GM12878 (cell line): ENCODE measurements around the gene CRTC1. TPM values are rescaled to one million over a fixed set of nuclear protein-coding genes. Genes with fewer than 3 reads are reported as not detected.

Experiments
- BRCA1 ChIP-seq: IDR thresholded peaks from 2 replicates; pipeline ENCODE4 v1.6.1; 2011; ENCODE audit warnings: low read depth, low read length, improper control_type of control experiment
- FOXK2 ChIP-seq: fragments of 450-650 bp; IDR thresholded peaks from 2 replicates; pipeline ENCODE4 v1.6.1; 2017; ENCODE audit warnings: mild to moderate bottlenecking, moderate library complexity
- SREBF1 ChIP-seq: IDR thresholded peaks from 2 replicates; pipeline ENCODE4 v1.6.1; 2012; ENCODE audit warnings: mild to moderate bottlenecking, low read length
- ZNF274 ChIP-seq: IDR thresholded peaks from one replicate; pipeline ENCODE4 v1.8.0; 2011; ENCODE audit not compliant: insufficient read length, insufficient read depth
- polyA plus RNA-seq, 11 experiments: library from polyadenylated mRNA; depleted of rRNA in 4 of 11; unstranded in 6 of 11; stranded (reverse) in 5 of 11; fragments of >200 nt; fragmentation: Nextera tagmentation in 4 of 11; fragmentation: Illumina TruSeq in 1 of 11; extraction: Ambion mirVana in 4 of 11; extraction: Trizol in 1 of 11; gene quantifications; 1 replicate in 1 of 11; 2 replicates in 10 of 11; pipeline versions ENCODE4 v1.2.1 to v1.2.3, GENCODE V29; 2011 to 2016; ENCODE audit warnings: inconsistent platforms in 2 of 11, missing spikeins in 2 of 11, low read depth in 1 of 11
- total RNA-seq, 4 experiments: library from RNA; depleted of rRNA in 3 of 4; stranded (reverse); fragments of >200 nt in 3 of 4; fragmentation: Illumina TruSeq in 1 of 4; extraction: Trizol in 1 of 4; gene quantifications; 2 replicates each; pipeline versions ENCODE4 v1.2.1 to v1.2.3, GENCODE V29; 2013 to 2021
- TF ChIP-seq, protein P1 (sequence below): IDR thresholded peaks from 2 replicates; pipeline ENCODE4 v1.6.1; 2011; ENCODE audit warnings: mild to moderate bottlenecking, low read depth, low read length, moderate library complexity; ENCODE audit not compliant: insufficient replicate concordance
- TF ChIP-seq, protein P2 (sequence below): IDR thresholded peaks from 2 replicates; pipeline ENCODE4 v1.6.1; 2012; ENCODE audit warnings: mild to moderate bottlenecking, low read depth, low read length
- TF ChIP-seq, protein P3 (sequence below): IDR thresholded peaks from 2 replicates; pipeline ENCODE4 v1.6.1; 2011; ENCODE audit warnings: borderline replicate concordance, low read depth, mild to moderate bottlenecking, moderate library complexity, mixed read lengths, low read length; ENCODE audit not compliant: insufficient read depth; ENCODE audit errors: extremely low read length
- TF ChIP-seq, protein P4 (sequence below): IDR thresholded peaks from 2 replicates; pipeline ENCODE4 v1.6.1; 2011; ENCODE audit warnings: borderline replicate concordance, low read depth, mild to moderate bottlenecking, moderate library complexity, low read length; ENCODE audit not compliant: insufficient read depth, poor library complexity, severe bottlenecking
- TF ChIP-seq, protein P5 (sequence below), 3 experiments: IDR thresholded peaks in 2 of 3; conservative IDR thresholded peaks in 1 of 3; 2 replicates each; pipeline ENCODE4 v1.5.1; 2011; ENCODE audit warnings: low read depth in 3 of 3, low read length in 3 of 3, mild to moderate bottlenecking in 3 of 3, control low read depth in 2 of 3, moderate library complexity in 2 of 3, inconsistent platforms in 1 of 3, mixed read lengths in 1 of 3; ENCODE audit not compliant: control insufficient read depth in 2 of 3, insufficient read depth in 1 of 3; ENCODE audit errors: extremely low read depth in 1 of 3

CRTC1 gene
- total and polyA plus RNA-seq, 10 of the 15 experiments (the other 5 are each of a cell fraction or from before 2014, with no cell fraction given), result 0.02 to 4.6 (median 1.1) TPM; not detected in 1

DNA sequence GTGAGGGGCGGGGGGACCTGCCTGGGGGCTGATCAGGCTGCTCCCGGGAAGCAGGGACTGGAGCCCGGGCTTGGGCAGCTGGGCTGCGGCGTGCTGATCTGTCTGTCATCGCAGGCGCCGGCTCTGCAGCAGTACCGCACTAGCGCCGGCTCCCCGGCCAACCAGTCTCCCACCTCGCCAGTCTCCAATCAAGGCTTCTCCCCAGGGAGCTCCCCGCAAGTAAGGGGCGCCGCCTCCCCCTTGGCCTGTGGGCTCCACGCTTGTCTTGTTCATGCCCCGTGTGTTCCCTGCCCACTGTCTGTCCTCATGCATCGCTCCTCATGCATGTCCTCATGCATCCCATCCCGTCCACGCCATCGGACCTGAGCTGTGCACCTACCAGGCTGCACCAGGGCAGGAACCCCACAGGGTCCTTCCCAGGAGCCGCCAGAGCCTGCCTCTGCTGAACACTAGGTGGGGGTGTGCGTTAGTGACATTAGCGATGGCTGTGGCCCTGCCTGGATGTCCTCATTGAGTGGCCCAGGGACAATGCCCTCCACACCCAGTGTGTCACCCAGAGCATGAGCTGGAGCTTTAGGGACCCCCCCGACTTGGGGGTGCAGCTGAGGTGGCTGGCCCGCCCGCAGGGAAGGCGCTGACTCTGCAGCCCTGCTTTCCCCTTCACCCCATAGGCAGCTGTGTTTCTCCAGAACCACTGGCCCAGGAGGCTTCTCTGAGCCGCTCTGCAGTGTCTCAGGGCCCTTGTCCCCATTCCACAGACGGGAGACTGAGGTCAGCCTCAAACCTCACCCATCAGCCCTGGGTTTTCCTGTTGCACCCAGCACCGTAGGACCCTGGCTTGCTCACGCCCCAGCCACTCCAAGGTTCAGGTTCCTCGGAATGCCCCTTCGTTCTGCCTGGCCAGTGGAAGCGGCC is 88.1 kb downstream of the CRTC1 start (continued):
- TF ChIP-seq, protein P1, sequence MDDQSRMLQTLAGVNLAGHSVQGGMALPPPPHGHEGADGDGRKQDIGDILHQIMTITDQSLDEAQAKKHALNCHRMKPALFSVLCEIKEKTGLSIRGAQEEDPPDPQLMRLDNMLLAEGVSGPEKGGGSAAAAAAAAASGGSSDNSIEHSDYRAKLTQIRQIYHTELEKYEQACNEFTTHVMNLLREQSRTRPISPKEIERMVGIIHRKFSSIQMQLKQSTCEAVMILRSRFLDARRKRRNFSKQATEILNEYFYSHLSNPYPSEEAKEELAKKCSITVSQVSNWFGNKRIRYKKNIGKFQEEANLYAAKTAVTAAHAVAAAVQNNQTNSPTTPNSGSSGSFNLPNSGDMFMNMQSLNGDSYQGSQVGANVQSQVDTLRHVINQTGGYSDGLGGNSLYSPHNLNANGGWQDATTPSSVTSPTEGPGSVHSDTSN, result no peak
- TF ChIP-seq, protein P2, sequence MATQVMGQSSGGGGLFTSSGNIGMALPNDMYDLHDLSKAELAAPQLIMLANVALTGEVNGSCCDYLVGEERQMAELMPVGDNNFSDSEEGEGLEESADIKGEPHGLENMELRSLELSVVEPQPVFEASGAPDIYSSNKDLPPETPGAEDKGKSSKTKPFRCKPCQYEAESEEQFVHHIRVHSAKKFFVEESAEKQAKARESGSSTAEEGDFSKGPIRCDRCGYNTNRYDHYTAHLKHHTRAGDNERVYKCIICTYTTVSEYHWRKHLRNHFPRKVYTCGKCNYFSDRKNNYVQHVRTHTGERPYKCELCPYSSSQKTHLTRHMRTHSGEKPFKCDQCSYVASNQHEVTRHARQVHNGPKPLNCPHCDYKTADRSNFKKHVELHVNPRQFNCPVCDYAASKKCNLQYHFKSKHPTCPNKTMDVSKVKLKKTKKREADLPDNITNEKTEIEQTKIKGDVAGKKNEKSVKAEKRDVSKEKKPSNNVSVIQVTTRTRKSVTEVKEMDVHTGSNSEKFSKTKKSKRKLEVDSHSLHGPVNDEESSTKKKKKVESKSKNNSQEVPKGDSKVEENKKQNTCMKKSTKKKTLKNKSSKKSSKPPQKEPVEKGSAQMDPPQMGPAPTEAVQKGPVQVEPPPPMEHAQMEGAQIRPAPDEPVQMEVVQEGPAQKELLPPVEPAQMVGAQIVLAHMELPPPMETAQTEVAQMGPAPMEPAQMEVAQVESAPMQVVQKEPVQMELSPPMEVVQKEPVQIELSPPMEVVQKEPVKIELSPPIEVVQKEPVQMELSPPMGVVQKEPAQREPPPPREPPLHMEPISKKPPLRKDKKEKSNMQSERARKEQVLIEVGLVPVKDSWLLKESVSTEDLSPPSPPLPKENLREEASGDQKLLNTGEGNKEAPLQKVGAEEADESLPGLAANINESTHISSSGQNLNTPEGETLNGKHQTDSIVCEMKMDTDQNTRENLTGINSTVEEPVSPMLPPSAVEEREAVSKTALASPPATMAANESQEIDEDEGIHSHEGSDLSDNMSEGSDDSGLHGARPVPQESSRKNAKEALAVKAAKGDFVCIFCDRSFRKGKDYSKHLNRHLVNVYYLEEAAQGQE, result no peak
- TF ChIP-seq FOXK2, result no peak
- TF ChIP-seq BRCA1, result no peak
- TF ChIP-seq, protein P3, sequence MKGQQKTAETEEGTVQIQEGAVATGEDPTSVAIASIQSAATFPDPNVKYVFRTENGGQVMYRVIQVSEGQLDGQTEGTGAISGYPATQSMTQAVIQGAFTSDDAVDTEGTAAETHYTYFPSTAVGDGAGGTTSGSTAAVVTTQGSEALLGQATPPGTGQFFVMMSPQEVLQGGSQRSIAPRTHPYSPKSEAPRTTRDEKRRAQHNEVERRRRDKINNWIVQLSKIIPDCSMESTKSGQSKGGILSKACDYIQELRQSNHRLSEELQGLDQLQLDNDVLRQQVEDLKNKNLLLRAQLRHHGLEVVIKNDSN, result no peak
- no peak for TF ChIP-seq ZNF274
- TF ChIP-seq, protein P4, sequence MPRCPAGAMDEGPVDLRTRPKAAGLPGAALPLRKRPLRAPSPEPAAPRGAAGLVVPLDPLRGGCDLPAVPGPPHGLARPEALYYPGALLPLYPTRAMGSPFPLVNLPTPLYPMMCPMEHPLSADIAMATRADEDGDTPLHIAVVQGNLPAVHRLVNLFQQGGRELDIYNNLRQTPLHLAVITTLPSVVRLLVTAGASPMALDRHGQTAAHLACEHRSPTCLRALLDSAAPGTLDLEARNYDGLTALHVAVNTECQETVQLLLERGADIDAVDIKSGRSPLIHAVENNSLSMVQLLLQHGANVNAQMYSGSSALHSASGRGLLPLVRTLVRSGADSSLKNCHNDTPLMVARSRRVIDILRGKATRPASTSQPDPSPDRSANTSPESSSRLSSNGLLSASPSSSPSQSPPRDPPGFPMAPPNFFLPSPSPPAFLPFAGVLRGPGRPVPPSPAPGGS, result no peak
- TF ChIP-seq, protein P5, sequence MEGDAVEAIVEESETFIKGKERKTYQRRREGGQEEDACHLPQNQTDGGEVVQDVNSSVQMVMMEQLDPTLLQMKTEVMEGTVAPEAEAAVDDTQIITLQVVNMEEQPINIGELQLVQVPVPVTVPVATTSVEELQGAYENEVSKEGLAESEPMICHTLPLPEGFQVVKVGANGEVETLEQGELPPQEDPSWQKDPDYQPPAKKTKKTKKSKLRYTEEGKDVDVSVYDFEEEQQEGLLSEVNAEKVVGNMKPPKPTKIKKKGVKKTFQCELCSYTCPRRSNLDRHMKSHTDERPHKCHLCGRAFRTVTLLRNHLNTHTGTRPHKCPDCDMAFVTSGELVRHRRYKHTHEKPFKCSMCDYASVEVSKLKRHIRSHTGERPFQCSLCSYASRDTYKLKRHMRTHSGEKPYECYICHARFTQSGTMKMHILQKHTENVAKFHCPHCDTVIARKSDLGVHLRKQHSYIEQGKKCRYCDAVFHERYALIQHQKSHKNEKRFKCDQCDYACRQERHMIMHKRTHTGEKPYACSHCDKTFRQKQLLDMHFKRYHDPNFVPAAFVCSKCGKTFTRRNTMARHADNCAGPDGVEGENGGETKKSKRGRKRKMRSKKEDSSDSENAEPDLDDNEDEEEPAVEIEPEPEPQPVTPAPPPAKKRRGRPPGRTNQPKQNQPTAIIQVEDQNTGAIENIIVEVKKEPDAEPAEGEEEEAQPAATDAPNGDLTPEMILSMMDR (IDR thresholded peaks at IDR 0.05 in 2 of 3, conservative IDR thresholded peaks at IDR 0.05 in 1 of 3; ENCODE audit: control insufficient read depth in 2 of 3, extremely low read depth in 1 of 3, insufficient read depth in 1 of 3, low read depth in 3 of 3, low read length in 3 of 3), result peak; percentile 38 to 60 (median 57); a peak in 4 of 6 replicates
- no peak for TF ChIP-seq SREBF1
